ENCODE data around the gene VDR. TPM values are rescaled to one million over a fixed set of nuclear protein-coding genes. Genes with fewer than 3 reads are reported as not detected.
A peak's percentile ranks its signal among the peaks of the same experiment; 100 is the strongest.

VDR gene
- total RNA-seq, 1 donor from 2014 or later = 0.54 TPM

GRCh38 chr12:47808574-47809365, 96.0 kb downstream of the VDR start:
- no peak for DNase-seq (ENCODE audit: low spot score in 2 of 2, unreplicated experiment in 2 of 2)
- H3K4me1 Mint-ChIP-seq = peaks cover 67% of the 10 kb centered on the region
- no peak overlapping the region for H3K4me3 Mint-ChIP-seq
- no peaks in the 10 kb centered on the region for H3K27me3 Mint-ChIP-seq (ENCODE audit: low read depth)
- no peak for TF ChIP-seq CTCF (IDR thresholded peaks at IDR 0.05; ENCODE audit: unreplicated experiment)
- H3K27ac Mint-ChIP-seq = peak overlapping the region; percentile 65
- peaks cover 2% of the 10 kb centered on the region for H3K36me3 Mint-ChIP-seq
- no peaks in the 10 kb centered on the region for H3K9me3 Mint-ChIP-seq

- no peak for DNase-seq (ENCODE audit: low spot score in 2 of 2, unreplicated experiment in 2 of 2)
- H3K4me3 Mint-ChIP-seq = no peak overlapping the region
- peaks cover 67% of the 10 kb centered on the region for H3K4me1 Mint-ChIP-seq
- H3K27me3 Mint-ChIP-seq (ENCODE audit: low read depth) = no peaks in the 10 kb centered on the region
- peak overlapping the region; percentile 65 for H3K27ac Mint-ChIP-seq
- peaks cover 4% of the 10 kb centered on the region for H3K36me3 Mint-ChIP-seq
- no peaks in the 10 kb centered on the region for H3K9me3 Mint-ChIP-seq
- TF ChIP-seq CTCF (IDR thresholded peaks at IDR 0.05; ENCODE audit: unreplicated experiment) = no peak
Measured at GRCh38 chr12:47808050-47808449, 96.7 kb downstream of the VDR start.

- H3K9me3 Mint-ChIP-seq = no peaks in the 10 kb centered on the region
- DNase-seq (ENCODE audit: low spot score in 2 of 2, unreplicated experiment in 2 of 2) = no peak
- H3K36me3 Mint-ChIP-seq = peaks cover 4% of the 10 kb centered on the region
- H3K27ac Mint-ChIP-seq = peak overlapping the region; percentile 56
- TF ChIP-seq CTCF (IDR thresholded peaks at IDR 0.05; ENCODE audit: unreplicated experiment) = no peak
- H3K27me3 Mint-ChIP-seq (ENCODE audit: low read depth) = no peaks in the 10 kb centered on the region
- H3K4me1 Mint-ChIP-seq = peaks cover 68% of the 10 kb centered on the region
- H3K4me3 Mint-ChIP-seq = no peak overlapping the region
Measured at GRCh38 chr12:47807338-47807737, 97.5 kb downstream of the VDR start.

GRCh38 chr12:47805417-47805816, 99.4 kb downstream of the VDR start:
- Mint-ChIP-seq H3K36me3 (peaks cover 3% of the 10 kb centered on the region), H3K4me1 (peaks cover 55% of the 10 kb centered on the region), H3K9me3 (no peaks in the 10 kb centered on the region), H3K27ac (no peak overlapping the region), H3K27me3 (ENCODE audit: low read depth) (no peaks in the 10 kb centered on the region), H3K4me3 (no peak overlapping the region)
- DNase-seq (ENCODE audit: low spot score in 2 of 2, unreplicated experiment in 2 of 2) = no peak
- no peak for TF ChIP-seq CTCF (IDR thresholded peaks at IDR 0.05; ENCODE audit: unreplicated experiment)

- Mint-ChIP-seq H3K9me3 (no peaks in the 10 kb centered on the region), H3K36me3 (peaks cover 3% of the 10 kb centered on the region), H3K4me3 (no peak overlapping the region), H3K27ac (peak overlapping the region; percentile 50), H3K27me3 (ENCODE audit: low read depth) (no peaks in the 10 kb centered on the region), H3K4me1 (peaks cover 54% of the 10 kb centered on the region)
- no peak for TF ChIP-seq CTCF (IDR thresholded peaks at IDR 0.05; ENCODE audit: unreplicated experiment)
- no peak for DNase-seq (ENCODE audit: low spot score in 2 of 2, unreplicated experiment in 2 of 2)
Measured at GRCh38 chr12:47804171-47804570, 100.6 kb downstream of the VDR start.
